DOHH2 (cell line): ENCODE results near the gene GOLPH3.

Experiments
- H3F3A ChIP-seq: fragments of 200-600 bp; sonication (generic), shearing (Covaris generic); 2 replicates; pipeline ENCODE4 v1.6.0; 2016; ENCODE audit warnings: antibody characterized with exemption, mild to moderate bottlenecking; ENCODE audit not compliant: control insufficient read depth, insufficient read depth
- H3K27ac ChIP-seq: fragments of 200-600 bp; sonication (generic); 2 replicates; pipeline ENCODE4 v1.5.1; 2014; ENCODE audit warnings: low read depth, mild to moderate bottlenecking, low read length, moderate library complexity
- H3K27me3 ChIP-seq: fragments of 200-600 bp; sonication (generic); 2 replicates; pipeline ENCODE4 v1.6.1; 2014; ENCODE audit warnings: mild to moderate bottlenecking, low read length, mixed read lengths; ENCODE audit not compliant: control insufficient read depth
- H3K36me3 ChIP-seq: fragments of 200-600 bp; sonication (generic); 2 replicates; pipeline ENCODE4 v1.6.1; 2014; ENCODE audit warnings: mild to moderate bottlenecking, low read length, moderate library complexity, mixed read lengths; ENCODE audit not compliant: control insufficient read depth
- H3K4me1 ChIP-seq: fragments of 200-600 bp; sonication (generic); 2 replicates; pipeline ENCODE4 v1.6.1; 2014; ENCODE audit warnings: mild to moderate bottlenecking, low read length, mixed read lengths; ENCODE audit not compliant: control insufficient read depth
- H3K4me2 ChIP-seq: fragments of 200-600 bp; sonication (generic); 2 replicates; pipeline ENCODE4 v1.6.0; 2014; ENCODE audit warnings: mild to moderate bottlenecking, low read length, moderate library complexity
- H3K4me3 ChIP-seq: fragments of 200-600 bp; sonication (generic); 2 replicates; pipeline ENCODE4 v1.5.1; 2014; ENCODE audit warnings: mild to moderate bottlenecking, low read length, mixed read lengths
- H3K79me2 ChIP-seq: fragments of 200-600 bp; sonication (generic); 2 replicates; pipeline ENCODE4 v1.6.1; 2014; ENCODE audit warnings: mild to moderate bottlenecking, low read length, mixed read lengths; ENCODE audit not compliant: control insufficient read depth
- H3K9me2 ChIP-seq: fragments of 200-600 bp; sonication (generic); replicated peaks from 2 replicates; pipeline ENCODE4 v1.6.1; 2014; ENCODE audit warnings: mild to moderate bottlenecking, low read length, mixed read lengths; ENCODE audit not compliant: control insufficient read depth
- H3K9me3 ChIP-seq: fragments of 200-600 bp; sonication (generic); 2 replicates; pipeline ENCODE4 v1.6.1; 2014; ENCODE audit warnings: antibody characterized with exemption, low read length, mixed read lengths; ENCODE audit not compliant: control insufficient read depth, insufficient read depth
- H4K20me1 ChIP-seq: fragments of 200-600 bp; sonication (generic); 2 replicates; pipeline ENCODE4 v1.6.0; 2014; ENCODE audit warnings: low read depth, mild to moderate bottlenecking, antibody characterized with exemption, low read length, moderate library complexity; ENCODE audit not compliant: control insufficient read depth, insufficient read depth
- CTCF ChIP-seq: fragments of 200-600 bp; sonication (generic); IDR thresholded peaks from one replicate; pipeline ENCODE4 v1.5.1; 2014; ENCODE audit warnings: antibody characterized with exemption, mild to moderate bottlenecking, low read depth, low read length; ENCODE audit not compliant: poor library complexity, severe bottlenecking
- EZH2phosphoT487 ChIP-seq: fragments of 200-600 bp; sonication (generic); IDR thresholded peaks from 2 replicates; pipeline ENCODE4 v1.6.1; 2017; ENCODE audit warnings: borderline replicate concordance, mild to moderate bottlenecking, antibody characterized with exemption, low read length, moderate library complexity, mixed read lengths

GOLPH3 gene

GRCh38 chr5:32197032-32197431 is 22.9 kb upstream of the GOLPH3 start:
- H3K36me3 ChIP-seq, result no peaks in the 10 kb centered on the region
- H3K4me1 ChIP-seq, result peaks cover 8% of the 10 kb centered on the region
- H4K20me1 ChIP-seq, result no peaks in the 10 kb centered on the region
- no peaks in the 10 kb centered on the region for H3K79me2 ChIP-seq
- no peak overlapping the region for H3K4me2 ChIP-seq
- H3K9me3 ChIP-seq, result no peaks in the 10 kb centered on the region
- TF ChIP-seq CTCF (no peak), EZH2phosphoT487 (no peak)
- no peaks in the 10 kb centered on the region for H3K9me2 ChIP-seq
- no peak overlapping the region for H3K4me3 ChIP-seq
- no peaks in the 10 kb centered on the region for H3F3A ChIP-seq
- no peak overlapping the region for H3K27ac ChIP-seq
- H3K27me3 ChIP-seq, result peaks cover 8% of the 10 kb centered on the region

GRCh38 chr5:32195265-32195664 is 21.1 kb upstream of the GOLPH3 start:
- Histone ChIP-seq H3K4me1 (peaks cover 8% of the 10 kb centered on the region), H3K9me2 (no peaks in the 10 kb centered on the region), H3K36me3 (no peaks in the 10 kb centered on the region), H3F3A (no peaks in the 10 kb centered on the region), H3K79me2 (no peaks in the 10 kb centered on the region), H3K4me2 (no peak overlapping the region), H3K9me3 (no peaks in the 10 kb centered on the region), H3K27me3 (peaks cover 4% of the 10 kb centered on the region; the same call in 1 of the 2 replicates), H3K27ac (no peak overlapping the region), H4K20me1 (no peaks in the 10 kb centered on the region), H3K4me3 (no peak overlapping the region)
- TF ChIP-seq CTCF, result no peak
- TF ChIP-seq EZH2phosphoT487, result no peak

- no peaks in the 10 kb centered on the region for H3K36me3 ChIP-seq
Observed at GRCh38 chr5:32193591-32193990, 19.5 kb upstream of the GOLPH3 start.

More at GRCh38 chr5:32193591-32193990, 19.5 kb upstream of the GOLPH3 start:
- Histone ChIP-seq H3K4me2 (peak overlapping the region; percentile 43), H3K4me1 (peaks cover 8% of the 10 kb centered on the region), H3F3A (no peaks in the 10 kb centered on the region), H3K27ac (no peak overlapping the region), H3K4me3 (no peak overlapping the region), H3K9me2 (no peaks in the 10 kb centered on the region), H3K27me3 (no peaks in the 10 kb centered on the region), H4K20me1 (no peaks in the 10 kb centered on the region), H3K79me2 (no peaks in the 10 kb centered on the region), H3K9me3 (no peaks in the 10 kb centered on the region)
- no peak for TF ChIP-seq EZH2phosphoT487
- TF ChIP-seq CTCF, result no peak
